Measurements from ENCODE around the gene PRND.

The PRND gene

GRCh38 chr20:4709261-4710105 is 12.2 kb upstream of the PRND start:
- H3K23ac ChIP-seq (ENCODE audit: low read length) = no peak overlapping the region
- no peak overlapping the region for H4K12ac ChIP-seq (ENCODE audit: low read depth, low read length)
- no peaks in the 10 kb centered on the region for H3K27me3 ChIP-seq (ENCODE audit: insufficient read depth, low read length)
- DNase-seq = no peak
- H3K79me2 ChIP-seq (ENCODE audit: control insufficient read depth, insufficient read depth, low read length, poor library complexity) = no peaks in the 10 kb centered on the region
- H4K8ac ChIP-seq (ENCODE audit: low read depth, low read length) = no peak overlapping the region
- H3K9ac ChIP-seq (ENCODE audit: low read length) = no peak overlapping the region
- H3K4me2 ChIP-seq (ENCODE audit: low read length) = no peak overlapping the region
- H4K91ac ChIP-seq (ENCODE audit: low read depth, low read length) = no peak overlapping the region
- no peak overlapping the region for H3K4me3 ChIP-seq (ENCODE audit: low read depth, low read length)
- H3K9me3 ChIP-seq (ENCODE audit: insufficient read depth, low read depth, low read length) = no peaks in the 10 kb centered on the region
- no peak overlapping the region for H3K18ac ChIP-seq (ENCODE audit: low read length)
- no peak overlapping the region for H3K14ac ChIP-seq (ENCODE audit: low read length)
- no CpG with 5 or more reads among the region's 10 CpGs for WGBS (ENCODE audit: extremely low coverage, insufficient coverage, insufficient read length)
- H3K36me3 ChIP-seq (ENCODE audit: control insufficient read depth in 1 of 2, insufficient read depth in 2 of 2, low read length in 2 of 2) = no peaks in the 10 kb centered on the region
- no peak overlapping the region for H2BK120ac ChIP-seq (ENCODE audit: insufficient read depth, low read length, poor library complexity)
- H3K4me1 ChIP-seq (ENCODE audit: control insufficient read depth in 1 of 2, insufficient read depth in 2 of 2, low read length in 2 of 2) = no peaks in the 10 kb centered on the region
- H2AK5ac ChIP-seq (ENCODE audit: low read length) = no peak overlapping the region
- H2AFZ ChIP-seq (ENCODE audit: insufficient read depth, low read length, poor library complexity) = no peak overlapping the region
- peaks cover 2% of the 10 kb centered on the region for H3K79me1 ChIP-seq (ENCODE audit: low read length)
- H2BK5ac ChIP-seq (ENCODE audit: low read depth, low read length, poor library complexity) = no peak overlapping the region
- no peak overlapping the region for H2BK12ac ChIP-seq (ENCODE audit: low read length)
- no peak overlapping the region for H3K4ac ChIP-seq (ENCODE audit: low read depth, low read length)
- no peak overlapping the region for H3K27ac ChIP-seq (ENCODE audit: low read depth, low read length)

GRCh38 chr20:4710106-4710475 is 11.6 kb upstream of the PRND start:
- Histone ChIP-seq H3K4ac (ENCODE audit: low read depth, low read length) (no peak overlapping the region), H3K79me2 (ENCODE audit: control insufficient read depth, insufficient read depth, low read length, poor library complexity) (no peaks in the 10 kb centered on the region), H2AK5ac (ENCODE audit: low read length) (no peak overlapping the region), H3K14ac (ENCODE audit: low read length) (no peak overlapping the region), H4K12ac (ENCODE audit: low read depth, low read length) (no peak overlapping the region), H3K79me1 (ENCODE audit: low read length) (peaks cover 2% of the 10 kb centered on the region), H3K36me3 (ENCODE audit: control insufficient read depth in 1 of 2, insufficient read depth in 2 of 2, low read length in 2 of 2) (no peaks in the 10 kb centered on the region), H2BK120ac (ENCODE audit: insufficient read depth, low read length, poor library complexity) (no peak overlapping the region), H2BK5ac (ENCODE audit: low read depth, low read length, poor library complexity) (no peak overlapping the region), H3K4me2 (ENCODE audit: low read length) (no peak overlapping the region), H4K8ac (ENCODE audit: low read depth, low read length) (no peak overlapping the region), H2BK12ac (ENCODE audit: low read length) (no peak overlapping the region), H3K4me3 (ENCODE audit: low read depth, low read length) (no peak overlapping the region), H2AFZ (ENCODE audit: insufficient read depth, low read length, poor library complexity) (no peak overlapping the region), H3K9me3 (ENCODE audit: insufficient read depth, low read depth, low read length) (no peaks in the 10 kb centered on the region), H3K18ac (ENCODE audit: low read length) (no peak overlapping the region), H3K27me3 (ENCODE audit: insufficient read depth, low read length) (no peaks in the 10 kb centered on the region), H3K4me1 (ENCODE audit: control insufficient read depth in 1 of 2, insufficient read depth in 2 of 2, low read length in 2 of 2) (no peaks in the 10 kb centered on the region), H3K27ac (ENCODE audit: low read depth, low read length) (no peak overlapping the region), H3K23ac (ENCODE audit: low read length) (no peak overlapping the region), H3K9ac (ENCODE audit: low read length) (no peak overlapping the region), H4K91ac (ENCODE audit: low read depth, low read length) (no peak overlapping the region)
- no CpG with 5 or more reads among the region's 6 CpGs for WGBS (ENCODE audit: extremely low coverage, insufficient coverage, insufficient read length)
- no peak for DNase-seq

- WGBS (ENCODE audit: extremely low coverage, insufficient coverage, insufficient read length) = no CpG with 5 or more reads among the region's 5 CpGs
- no peak overlapping the region for H2BK12ac ChIP-seq (ENCODE audit: low read length)
Measured at GRCh38 chr20:4711511-4711910, 10.2 kb upstream of the PRND start.

GRCh38 chr20:4713401-4713800 is 8.3 kb upstream of the PRND start:
- no peaks in the 10 kb centered on the region for H3K79me1 ChIP-seq (ENCODE audit: low read length)
- DNase-seq = peak; percentile 77 to 84
- H3K14ac ChIP-seq (ENCODE audit: low read length) = no peak overlapping the region
- no peak overlapping the region for H3K27ac ChIP-seq (ENCODE audit: low read depth, low read length)
- no peaks in the 10 kb centered on the region for H3K4me1 ChIP-seq (ENCODE audit: control insufficient read depth in 1 of 2, insufficient read depth in 2 of 2, low read length in 2 of 2)
- no peak overlapping the region for H4K12ac ChIP-seq (ENCODE audit: low read depth, low read length)
- H4K91ac ChIP-seq (ENCODE audit: low read depth, low read length) = no peak overlapping the region
- no peak overlapping the region for H2BK120ac ChIP-seq (ENCODE audit: insufficient read depth, low read length, poor library complexity)
- no peak overlapping the region for H3K18ac ChIP-seq (ENCODE audit: low read length)
- H3K9ac ChIP-seq (ENCODE audit: low read length) = no peak overlapping the region
- no peak overlapping the region for H2AFZ ChIP-seq (ENCODE audit: insufficient read depth, low read length, poor library complexity)
- H3K27me3 ChIP-seq (ENCODE audit: insufficient read depth, low read length) = no peaks in the 10 kb centered on the region
- no peaks in the 10 kb centered on the region for H3K9me3 ChIP-seq (ENCODE audit: insufficient read depth, low read depth, low read length)
- H2BK5ac ChIP-seq (ENCODE audit: low read depth, low read length, poor library complexity) = no peak overlapping the region
- no peak overlapping the region for H3K4ac ChIP-seq (ENCODE audit: low read depth, low read length)
- H2BK12ac ChIP-seq (ENCODE audit: low read length) = no peak overlapping the region
- H2AK5ac ChIP-seq (ENCODE audit: low read length) = no peak overlapping the region
- no peak overlapping the region for H3K23ac ChIP-seq (ENCODE audit: low read length)
- WGBS (ENCODE audit: extremely low coverage, insufficient coverage, insufficient read length) = no CpG with 5 or more reads among the region's 7 CpGs
- no peaks in the 10 kb centered on the region for H3K36me3 ChIP-seq (ENCODE audit: control insufficient read depth in 1 of 2, insufficient read depth in 2 of 2, low read length in 2 of 2)
- H3K4me3 ChIP-seq (ENCODE audit: low read depth, low read length) = no peak overlapping the region
- H3K79me2 ChIP-seq (ENCODE audit: control insufficient read depth, insufficient read depth, low read length, poor library complexity) = no peaks in the 10 kb centered on the region
- H4K8ac ChIP-seq (ENCODE audit: low read depth, low read length) = no peak overlapping the region
- H3K4me2 ChIP-seq (ENCODE audit: low read length) = no peak overlapping the region

More at GRCh38 chr20:4711511-4711910, 10.2 kb upstream of the PRND start:
- no peak overlapping the region for H2BK120ac ChIP-seq (ENCODE audit: insufficient read depth, low read length, poor library complexity)
- no peak overlapping the region for H4K91ac ChIP-seq (ENCODE audit: low read depth, low read length)
- H4K12ac ChIP-seq (ENCODE audit: low read depth, low read length) = no peak overlapping the region
- no peaks in the 10 kb centered on the region for H3K9me3 ChIP-seq (ENCODE audit: insufficient read depth, low read depth, low read length)
- H3K4me2 ChIP-seq (ENCODE audit: low read length) = no peak overlapping the region
- H3K23ac ChIP-seq (ENCODE audit: low read length) = no peak overlapping the region
- no peaks in the 10 kb centered on the region for H3K36me3 ChIP-seq (ENCODE audit: control insufficient read depth in 1 of 2, insufficient read depth in 2 of 2, low read length in 2 of 2)
- no peak overlapping the region for H3K4ac ChIP-seq (ENCODE audit: low read depth, low read length)
- DNase-seq = no peak
- no peaks in the 10 kb centered on the region for H3K4me1 ChIP-seq (ENCODE audit: control insufficient read depth in 1 of 2, insufficient read depth in 2 of 2, low read length in 2 of 2)
- H2AK5ac ChIP-seq (ENCODE audit: low read length) = no peak overlapping the region
- no peak overlapping the region for H2AFZ ChIP-seq (ENCODE audit: insufficient read depth, low read length, poor library complexity)
- no peak overlapping the region for H4K8ac ChIP-seq (ENCODE audit: low read depth, low read length)
- H2BK5ac ChIP-seq (ENCODE audit: low read depth, low read length, poor library complexity) = no peak overlapping the region
- no peaks in the 10 kb centered on the region for H3K27me3 ChIP-seq (ENCODE audit: insufficient read depth, low read length)
- no peaks in the 10 kb centered on the region for H3K79me1 ChIP-seq (ENCODE audit: low read length)
- no peaks in the 10 kb centered on the region for H3K79me2 ChIP-seq (ENCODE audit: control insufficient read depth, insufficient read depth, low read length, poor library complexity)
- H3K18ac ChIP-seq (ENCODE audit: low read length) = no peak overlapping the region
- no peak overlapping the region for H3K9ac ChIP-seq (ENCODE audit: low read length)
- H3K4me3 ChIP-seq (ENCODE audit: low read depth, low read length) = no peak overlapping the region
- H3K27ac ChIP-seq (ENCODE audit: low read depth, low read length) = no peak overlapping the region
- H3K14ac ChIP-seq (ENCODE audit: low read length) = no peak overlapping the region

Measured in trophoblast cell (in vitro differentiated cells and primary cell).